ENCODE measurements around the gene HSD11B2.

The HSD11B2 gene

DNA sequence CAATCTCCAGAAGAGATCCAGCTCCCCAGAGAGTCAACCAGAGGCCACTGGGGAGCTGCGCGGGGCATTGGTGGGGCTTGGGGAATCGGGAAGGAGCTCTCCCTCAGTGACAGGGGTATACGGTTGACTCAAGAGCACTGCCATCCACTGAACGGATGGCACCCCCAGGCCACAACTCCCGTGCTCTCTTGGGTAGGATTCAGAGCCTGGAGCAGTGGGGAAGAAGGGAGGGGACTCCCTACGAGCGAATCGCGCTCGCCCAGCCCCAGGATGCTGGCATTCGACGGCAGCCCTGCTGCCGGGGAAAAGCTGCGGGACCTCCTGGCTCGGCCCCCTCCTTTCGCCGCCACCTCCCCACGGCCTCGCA is 37.1 kb upstream of the HSD11B2 start:
- no peaks in the 10 kb centered on the region for H3K9me2 ChIP-seq (replicated peaks; ENCODE audit: control insufficient read depth, low read length)

DNA sequence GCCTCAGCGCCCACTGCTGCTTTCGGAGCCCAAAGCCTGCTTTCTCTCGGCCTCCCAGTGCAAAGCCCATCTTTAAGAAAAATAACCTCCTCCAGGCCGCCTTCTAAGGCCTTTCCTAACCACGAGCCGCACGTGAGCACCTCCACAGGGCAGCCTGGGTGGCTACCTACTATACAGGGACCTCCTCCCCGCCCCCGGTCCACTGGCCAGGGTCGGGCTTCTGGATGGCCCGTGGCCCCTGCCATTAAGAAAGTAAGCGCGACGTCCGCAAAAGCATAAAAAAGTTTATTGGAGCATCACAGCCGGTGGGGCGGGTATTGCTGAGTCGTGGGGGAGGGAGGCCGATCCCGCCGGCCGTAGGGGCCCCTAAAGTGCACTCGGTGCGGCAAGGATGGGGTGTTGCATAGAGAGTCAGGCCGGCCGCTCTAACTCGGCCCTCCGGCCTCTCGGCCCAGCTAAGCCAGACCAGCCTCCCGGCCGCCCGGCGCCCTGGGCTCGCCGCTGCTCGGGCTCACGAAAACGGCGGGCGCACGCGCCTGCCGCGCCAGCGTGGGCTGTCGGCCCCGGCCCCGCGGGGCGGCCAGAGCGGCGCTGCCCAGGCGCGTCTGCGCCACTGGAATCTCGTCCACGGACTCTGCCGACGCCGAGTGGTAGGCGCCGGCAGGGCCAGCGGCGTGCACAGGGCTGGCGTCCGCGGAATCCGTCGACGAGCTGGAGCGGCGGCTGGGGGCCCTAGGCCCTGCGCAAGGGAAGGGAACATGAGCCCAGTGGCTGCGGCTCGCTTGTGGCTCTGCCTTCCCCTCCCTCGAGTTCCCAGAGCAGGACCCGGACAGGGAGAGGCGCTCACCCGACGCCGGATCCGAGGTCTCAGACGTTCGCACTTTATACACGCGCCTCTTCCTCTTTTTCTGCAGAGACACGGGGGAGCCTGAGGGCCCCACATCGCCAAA is 36.5 kb upstream of the HSD11B2 start:
- no peaks in the 10 kb centered on the region for H3K9me3 ChIP-seq (ENCODE audit: control insufficient read depth, insufficient read depth, low read length)
- H3K36me3 ChIP-seq (ENCODE audit: control insufficient read depth, low read length): no peaks in the 10 kb centered on the region
- H3K4me1 ChIP-seq (ENCODE audit: control insufficient read depth, low read length): no peaks in the 10 kb centered on the region
- H3K79me2 ChIP-seq (ENCODE audit: control insufficient read depth, low read length): no peaks in the 10 kb centered on the region
- no peak overlapping the region for H3K4me2 ChIP-seq (ENCODE audit: low read length)
- peaks cover 22% of the 10 kb centered on the region for H3K27me3 ChIP-seq (ENCODE audit: control insufficient read depth, low read length)
- TF ChIP-seq, protein P1, sequence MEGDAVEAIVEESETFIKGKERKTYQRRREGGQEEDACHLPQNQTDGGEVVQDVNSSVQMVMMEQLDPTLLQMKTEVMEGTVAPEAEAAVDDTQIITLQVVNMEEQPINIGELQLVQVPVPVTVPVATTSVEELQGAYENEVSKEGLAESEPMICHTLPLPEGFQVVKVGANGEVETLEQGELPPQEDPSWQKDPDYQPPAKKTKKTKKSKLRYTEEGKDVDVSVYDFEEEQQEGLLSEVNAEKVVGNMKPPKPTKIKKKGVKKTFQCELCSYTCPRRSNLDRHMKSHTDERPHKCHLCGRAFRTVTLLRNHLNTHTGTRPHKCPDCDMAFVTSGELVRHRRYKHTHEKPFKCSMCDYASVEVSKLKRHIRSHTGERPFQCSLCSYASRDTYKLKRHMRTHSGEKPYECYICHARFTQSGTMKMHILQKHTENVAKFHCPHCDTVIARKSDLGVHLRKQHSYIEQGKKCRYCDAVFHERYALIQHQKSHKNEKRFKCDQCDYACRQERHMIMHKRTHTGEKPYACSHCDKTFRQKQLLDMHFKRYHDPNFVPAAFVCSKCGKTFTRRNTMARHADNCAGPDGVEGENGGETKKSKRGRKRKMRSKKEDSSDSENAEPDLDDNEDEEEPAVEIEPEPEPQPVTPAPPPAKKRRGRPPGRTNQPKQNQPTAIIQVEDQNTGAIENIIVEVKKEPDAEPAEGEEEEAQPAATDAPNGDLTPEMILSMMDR (IDR thresholded peaks at IDR 0.05; ENCODE audit: low read depth, low read length, poor library complexity, severe bottlenecking): no peak
- TF ChIP-seq EZH2phosphoT487 (IDR thresholded peaks at IDR 0.05; ENCODE audit: borderline replicate concordance, low read length): peak; percentile 40; the same call in 1 of the 2 replicates
- H3K4me3 ChIP-seq (ENCODE audit: low read length): no peak overlapping the region
- no peaks in the 10 kb centered on the region for H3K9me2 ChIP-seq (replicated peaks; ENCODE audit: control insufficient read depth, low read length)
- no peak overlapping the region for H3K27ac ChIP-seq (ENCODE audit: low read depth, low read length)
- H4K20me1 ChIP-seq (ENCODE audit: control insufficient read depth, insufficient read depth, low read depth, low read length): no peaks in the 10 kb centered on the region
- no peaks in the 10 kb centered on the region for H3F3A ChIP-seq (ENCODE audit: control insufficient read depth, insufficient read depth)

More for the DNA sequence above, 37.1 kb upstream of the HSD11B2 start:
- Histone ChIP-seq H3K27ac (ENCODE audit: low read depth, low read length) (no peak overlapping the region), H3K79me2 (ENCODE audit: control insufficient read depth, low read length) (no peaks in the 10 kb centered on the region), H3K4me1 (ENCODE audit: control insufficient read depth, low read length) (no peaks in the 10 kb centered on the region), H3K36me3 (ENCODE audit: control insufficient read depth, low read length) (no peaks in the 10 kb centered on the region), H3K4me2 (ENCODE audit: low read length) (no peak overlapping the region), H3F3A (ENCODE audit: control insufficient read depth, insufficient read depth) (no peaks in the 10 kb centered on the region), H3K4me3 (ENCODE audit: low read length) (no peak overlapping the region), H3K9me3 (ENCODE audit: control insufficient read depth, insufficient read depth, low read length) (no peaks in the 10 kb centered on the region), H3K27me3 (ENCODE audit: control insufficient read depth, low read length) (peaks cover 22% of the 10 kb centered on the region), H4K20me1 (ENCODE audit: control insufficient read depth, insufficient read depth, low read depth, low read length) (no peaks in the 10 kb centered on the region)
- TF ChIP-seq EZH2phosphoT487 (IDR thresholded peaks at IDR 0.05; ENCODE audit: borderline replicate concordance, low read length): no peak
- TF ChIP-seq, protein P1 (IDR thresholded peaks at IDR 0.05; ENCODE audit: low read depth, low read length, poor library complexity, severe bottlenecking): no peak

DNA sequence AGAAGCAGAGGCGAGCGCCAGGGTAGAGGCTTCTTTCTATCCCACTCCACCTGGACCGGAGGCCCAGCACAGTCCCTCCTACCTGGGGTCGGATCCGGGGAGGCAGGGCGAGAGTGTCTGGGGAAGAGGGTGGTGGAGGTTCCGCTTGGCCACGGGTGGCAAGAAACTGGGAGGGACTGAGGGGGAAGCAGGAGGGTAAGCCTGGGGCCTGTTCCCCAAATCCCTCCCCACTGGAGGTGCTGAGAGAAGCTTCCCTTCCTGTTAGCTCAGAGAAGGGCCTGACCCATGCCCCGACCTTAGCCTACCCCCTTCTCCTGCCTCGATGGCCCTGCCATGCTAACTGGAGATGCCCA is 35.8 kb upstream of the HSD11B2 start:
- TF ChIP-seq EZH2phosphoT487 (IDR thresholded peaks at IDR 0.05; ENCODE audit: borderline replicate concordance, low read length): no peak
- Histone ChIP-seq H3K27ac (ENCODE audit: low read depth, low read length) (no peak overlapping the region), H3K4me3 (ENCODE audit: low read length) (no peak overlapping the region), H3K4me1 (ENCODE audit: control insufficient read depth, low read length) (no peaks in the 10 kb centered on the region), H4K20me1 (ENCODE audit: control insufficient read depth, insufficient read depth, low read depth, low read length) (no peaks in the 10 kb centered on the region), H3F3A (ENCODE audit: control insufficient read depth, insufficient read depth) (no peaks in the 10 kb centered on the region), H3K36me3 (ENCODE audit: control insufficient read depth, low read length) (no peaks in the 10 kb centered on the region), H3K9me3 (ENCODE audit: control insufficient read depth, insufficient read depth, low read length) (no peaks in the 10 kb centered on the region), H3K79me2 (ENCODE audit: control insufficient read depth, low read length) (no peaks in the 10 kb centered on the region), H3K4me2 (ENCODE audit: low read length) (no peak overlapping the region), H3K9me2 (replicated peaks; ENCODE audit: control insufficient read depth, low read length) (no peaks in the 10 kb centered on the region), H3K27me3 (ENCODE audit: control insufficient read depth, low read length) (peaks cover 22% of the 10 kb centered on the region)

DNA sequence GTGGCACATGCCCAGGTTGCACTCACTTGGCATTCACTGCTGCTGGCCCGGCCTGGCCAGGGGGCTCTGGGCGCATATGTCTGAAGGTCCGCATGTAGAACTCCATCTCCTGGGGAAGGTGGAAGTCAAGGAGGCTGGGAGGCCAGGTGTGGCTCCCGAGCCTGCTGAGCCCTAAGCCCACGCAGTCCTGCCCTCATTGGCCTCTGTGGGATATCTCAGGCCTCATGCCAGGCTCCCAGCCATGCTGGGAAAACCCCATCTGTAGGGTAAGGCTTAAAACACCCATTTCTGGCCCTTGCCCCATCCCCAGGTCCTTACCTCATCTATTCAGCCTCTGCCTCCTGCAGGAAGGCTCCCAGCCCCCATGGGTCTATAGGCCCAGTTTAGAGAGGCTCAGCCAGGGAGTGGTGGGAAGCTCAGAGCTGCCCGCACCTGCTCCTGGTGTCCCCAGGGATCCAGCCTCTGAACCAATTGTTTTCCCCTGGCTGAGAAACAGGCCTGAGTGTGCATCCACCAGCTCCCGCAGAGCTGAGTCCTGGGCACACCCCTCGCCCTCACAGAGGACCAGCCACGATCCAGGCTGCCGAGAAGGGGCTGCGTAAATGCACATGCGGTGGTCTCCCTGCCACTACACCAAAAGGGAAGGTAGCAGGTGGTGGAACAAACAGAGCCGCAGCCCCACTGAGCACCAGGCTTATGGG is 35.3 kb upstream of the HSD11B2 start:
- H3K79me2 ChIP-seq (ENCODE audit: control insufficient read depth, low read length): no peaks in the 10 kb centered on the region
- TF ChIP-seq, protein P1 (IDR thresholded peaks at IDR 0.05; ENCODE audit: low read depth, low read length, poor library complexity, severe bottlenecking): no peak
- no peak for TF ChIP-seq EZH2phosphoT487 (IDR thresholded peaks at IDR 0.05; ENCODE audit: borderline replicate concordance, low read length)
- no peaks in the 10 kb centered on the region for H3F3A ChIP-seq (ENCODE audit: control insufficient read depth, insufficient read depth)
- H3K27me3 ChIP-seq (ENCODE audit: control insufficient read depth, low read length): peaks cover 22% of the 10 kb centered on the region
- no peaks in the 10 kb centered on the region for H3K36me3 ChIP-seq (ENCODE audit: control insufficient read depth, low read length)
- H4K20me1 ChIP-seq (ENCODE audit: control insufficient read depth, insufficient read depth, low read depth, low read length): no peaks in the 10 kb centered on the region
- H3K9me3 ChIP-seq (ENCODE audit: control insufficient read depth, insufficient read depth, low read length): no peaks in the 10 kb centered on the region
- H3K4me3 ChIP-seq (ENCODE audit: low read length): no peak overlapping the region
- no peak overlapping the region for H3K27ac ChIP-seq (ENCODE audit: low read depth, low read length)
- no peaks in the 10 kb centered on the region for H3K9me2 ChIP-seq (replicated peaks; ENCODE audit: control insufficient read depth, low read length)
- H3K4me2 ChIP-seq (ENCODE audit: low read length): no peak overlapping the region
- H3K4me1 ChIP-seq (ENCODE audit: control insufficient read depth, low read length): no peaks in the 10 kb centered on the region

All from DOHH2 (cell line).